PC-3 (cell line): ENCODE measurements around the gene RGS8. TPM values are rescaled to one million over a fixed set of nuclear protein-coding genes. Genes with fewer than 3 reads are reported as not detected.

Experiments
- ATAC-seq: fragments of 200-7000 bp; cut with Tn5 transposase; 2 replicates; pipeline ENCODE4 v1.9.1; 2020; ENCODE audit warnings: mild to moderate bottlenecking, moderate library complexity
- BruUV-seq: library from RNA; stranded (reverse); fragments of 400-500 nt; replicated peaks from 2 replicates; lab custom pipeline; 2021; lab: Mats Ljungman, UMichigan
- CTCF ChIA-PET: fragments of 300-600 bp; sonication (Branson Sonifier 250); formaldehyde crosslinking; loops from one replicate; lab custom pipeline; 2022; ENCODE audit warnings: antibody characterized with exemption; lab: Charles Lee
- POLR2A ChIA-PET: fragments of 300-600 bp; sonication (Branson Sonifier 250); formaldehyde crosslinking; loops from one replicate; lab custom pipeline; 2022; ENCODE audit warnings: antibody characterized with exemption; ENCODE audit not compliant: unreplicated experiment; lab: Charles Lee
- DNase-seq: peaks from one replicate; pipeline ENCODE4 v3.0.0-alpha.2; 2015
- H2AFZ ChIP-seq: fragments of 300-600 bp; sonication (generic); 2 replicates; pipeline ENCODE4 v1.6.0; 2016; ENCODE audit warnings: antibody characterized with exemption, low read length
- H3F3A ChIP-seq: fragments of 300-600 bp; sonication (generic); one replicate; pipeline ENCODE4 v1.6.0; 2017; ENCODE audit warnings: antibody characterized with exemption, low read length, control low read depth, mild to moderate bottlenecking; ENCODE audit not compliant: unreplicated experiment
- H3K27ac ChIP-seq: fragments of 300-600 bp; sonication (generic); 2 replicates; pipeline ENCODE4 v1.5.1; 2016; ENCODE audit warnings: mild to moderate bottlenecking, low read length
- H3K27me3 ChIP-seq: fragments of 300-600 bp; sonication (generic); 2 replicates; pipeline ENCODE4 v1.6.1; 2016; ENCODE audit warnings: low read length, mixed read lengths
- H3K36me3 ChIP-seq: fragments of 300-600 bp; sonication (generic); 2 replicates; pipeline ENCODE4 v1.6.1; 2016; ENCODE audit warnings: low read depth, mixed run types, low read length, mixed read lengths
- H3K4me1 ChIP-seq: fragments of 300-600 bp; sonication (generic); 2 replicates; pipeline ENCODE4 v1.5.1; 2016; ENCODE audit warnings: low read length; ENCODE audit not compliant: insufficient read depth
- H3K4me2 ChIP-seq: fragments of 300-600 bp; sonication (generic); 2 replicates; pipeline ENCODE4 v1.6.0; 2016; ENCODE audit warnings: low read length
- H3K4me3 ChIP-seq: fragments of 300-600 bp; sonication (generic); 2 replicates; pipeline ENCODE4 v1.5.1; 2016; ENCODE audit warnings: mild to moderate bottlenecking, low read length, mixed read lengths
- H3K79me2 ChIP-seq: fragments of 300-600 bp; sonication (generic); 2 replicates; pipeline ENCODE4 v1.6.1; 2017; ENCODE audit warnings: low read length, mixed read lengths
- H3K9ac ChIP-seq: fragments of 300-600 bp; sonication (generic); 2 replicates; pipeline ENCODE4 v1.6.0; 2016; ENCODE audit warnings: mild to moderate bottlenecking, low read length
- H3K9me2 ChIP-seq: fragments of 300-600 bp; sonication (generic); replicated peaks from 2 replicates; pipeline ENCODE4 v1.6.1; 2016; ENCODE audit warnings: mixed run types, low read length, mixed read lengths
- H3K9me3 ChIP-seq: fragments of 300-600 bp; sonication (generic); 2 replicates; pipeline ENCODE4 v1.6.1; 2016; ENCODE audit warnings: low read length, mixed read lengths
- H4K20me1 ChIP-seq: fragments of 300-600 bp; sonication (generic); 2 replicates; pipeline ENCODE4 v1.6.1; 2016; ENCODE audit warnings: low read length, mixed read lengths
- EZH2 ChIP-seq: fragments of 300-600 bp; sonication (generic); IDR thresholded peaks from one replicate; pipeline ENCODE4 v1.6.1; 2017; ENCODE audit warnings: antibody characterized with exemption, mild to moderate bottlenecking, low read length; ENCODE audit not compliant: unreplicated experiment
- EZH2phosphoT487 ChIP-seq: fragments of 300-600 bp; sonication (generic); IDR thresholded peaks from 2 replicates; pipeline ENCODE4 v1.6.1; 2018; ENCODE audit warnings: mild to moderate bottlenecking, antibody characterized with exemption, low read length, borderline replicate concordance
- intact Hi-C: fragments of 100-400 bp; cut with micrococcal nuclease; formaldehyde crosslinking; loops from 2 replicates; pipeline ENCODE4 v1.9.0; 2023
- total RNA-seq: library from RNA; depleted of rRNA; stranded (reverse); fragments of >200 nt; gene quantifications from 2 replicates; pipeline ENCODE4 v1.2.3, GENCODE V29; 2014
- TF ChIP-seq, protein P1 (sequence below): fragments of 300-600 bp; sonication (generic); conservative IDR thresholded peaks from 2 replicates; pipeline ENCODE4 v1.5.1; 2017; ENCODE audit warnings: antibody characterized with exemption, low read depth, mild to moderate bottlenecking, low read length

The RGS8 gene
- total RNA-seq, 1 experiment from 2014 or later: not detected

DNA sequence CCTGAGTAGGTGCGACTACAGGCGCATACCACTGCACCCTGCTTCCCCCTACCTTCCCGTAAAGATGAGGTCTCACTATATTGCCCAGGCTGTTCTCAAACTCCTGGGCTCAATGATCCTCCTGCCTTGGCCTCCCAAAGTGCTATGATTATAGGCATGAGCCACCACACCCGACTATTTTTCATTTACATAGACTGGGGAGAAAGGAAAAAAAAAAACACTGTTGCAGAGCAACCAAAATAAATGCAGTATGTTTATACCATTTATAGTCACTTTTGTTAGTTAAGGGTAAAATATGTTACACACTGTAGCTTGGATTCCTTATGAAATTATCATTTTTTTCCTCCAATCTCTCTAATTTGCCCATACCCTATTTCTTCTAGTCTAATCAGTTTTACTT is 35.2 kb upstream of the RGS8 start:
- no TSS peak for BruUV-seq
- no peaks in the 10 kb centered on the region for H4K20me1 ChIP-seq
- no peaks in the 10 kb centered on the region for H3K9me2 ChIP-seq
- no peak overlapping the region for H3K27ac ChIP-seq
- ATAC-seq: no peak
- H3K79me2 ChIP-seq: no peaks in the 10 kb centered on the region
- no peaks in the 10 kb centered on the region for H3K4me1 ChIP-seq
- H2AFZ ChIP-seq: no peak overlapping the region
- TF ChIP-seq, protein P1, sequence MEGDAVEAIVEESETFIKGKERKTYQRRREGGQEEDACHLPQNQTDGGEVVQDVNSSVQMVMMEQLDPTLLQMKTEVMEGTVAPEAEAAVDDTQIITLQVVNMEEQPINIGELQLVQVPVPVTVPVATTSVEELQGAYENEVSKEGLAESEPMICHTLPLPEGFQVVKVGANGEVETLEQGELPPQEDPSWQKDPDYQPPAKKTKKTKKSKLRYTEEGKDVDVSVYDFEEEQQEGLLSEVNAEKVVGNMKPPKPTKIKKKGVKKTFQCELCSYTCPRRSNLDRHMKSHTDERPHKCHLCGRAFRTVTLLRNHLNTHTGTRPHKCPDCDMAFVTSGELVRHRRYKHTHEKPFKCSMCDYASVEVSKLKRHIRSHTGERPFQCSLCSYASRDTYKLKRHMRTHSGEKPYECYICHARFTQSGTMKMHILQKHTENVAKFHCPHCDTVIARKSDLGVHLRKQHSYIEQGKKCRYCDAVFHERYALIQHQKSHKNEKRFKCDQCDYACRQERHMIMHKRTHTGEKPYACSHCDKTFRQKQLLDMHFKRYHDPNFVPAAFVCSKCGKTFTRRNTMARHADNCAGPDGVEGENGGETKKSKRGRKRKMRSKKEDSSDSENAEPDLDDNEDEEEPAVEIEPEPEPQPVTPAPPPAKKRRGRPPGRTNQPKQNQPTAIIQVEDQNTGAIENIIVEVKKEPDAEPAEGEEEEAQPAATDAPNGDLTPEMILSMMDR: no peak
- TF ChIP-seq EZH2phosphoT487: no peak
- TF ChIP-seq EZH2: no peak
- H3K36me3 ChIP-seq: no peaks in the 10 kb centered on the region
- ChIA-PET CTCF (no interaction called here), POLR2A (no interaction called here)
- H3K4me3 ChIP-seq: no peak overlapping the region
- H3K27me3 ChIP-seq: no peaks in the 10 kb centered on the region
- no peaks in the 10 kb centered on the region for H3F3A ChIP-seq
- intact Hi-C loops: no loop called here
- no peak for DNase-seq
- H3K9ac ChIP-seq: no peak overlapping the region
- no peaks in the 10 kb centered on the region for H3K9me3 ChIP-seq
- no peak overlapping the region for H3K4me2 ChIP-seq

DNA sequence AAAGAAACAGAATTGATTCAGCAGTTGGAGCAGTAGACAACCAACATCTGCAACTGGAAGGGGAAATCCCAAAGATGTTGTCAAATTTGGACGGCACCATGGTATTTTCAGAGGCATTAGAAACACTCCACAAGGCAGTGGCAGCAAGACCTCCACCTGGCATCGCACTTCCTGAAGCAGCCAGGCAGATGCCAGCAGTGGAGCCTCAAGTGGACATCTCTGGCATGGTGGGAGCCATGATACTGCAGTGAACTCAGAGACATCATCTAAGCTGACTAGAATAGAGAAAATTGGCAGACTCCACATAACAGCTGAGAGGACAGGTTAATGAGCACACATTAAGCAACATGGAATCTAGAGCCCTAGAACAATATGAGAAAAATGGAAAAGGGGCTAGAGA is 33.9 kb upstream of the RGS8 start:
- intact Hi-C loops: no loop called here
- DNase-seq (no peak), ATAC-seq (no peak; the same call in 1 of the 2 replicates)
- no peak overlapping the region for H3K27ac ChIP-seq
- TF ChIP-seq EZH2 (no peak), EZH2phosphoT487 (no peak)
- TF ChIP-seq, protein P1: 0 out of 2 replicates have a peak, but pooled peaks have one; percentile 8
- no peaks in the 10 kb centered on the region for H3K36me3 ChIP-seq
- H3K9ac ChIP-seq: no peak overlapping the region
- no peak overlapping the region for H3K4me3 ChIP-seq
- no peaks in the 10 kb centered on the region for H3K9me3 ChIP-seq
- H3K27me3 ChIP-seq: no peaks in the 10 kb centered on the region
- H3K4me2 ChIP-seq: no peak overlapping the region
- H4K20me1 ChIP-seq: no peaks in the 10 kb centered on the region
- ChIA-PET CTCF (no interaction called here), POLR2A (no interaction called here)
- no peaks in the 10 kb centered on the region for H3F3A ChIP-seq
- no TSS peak for BruUV-seq
- no peaks in the 10 kb centered on the region for H3K79me2 ChIP-seq
- no peaks in the 10 kb centered on the region for H3K9me2 ChIP-seq
- H3K4me1 ChIP-seq: no peaks in the 10 kb centered on the region
- H2AFZ ChIP-seq: no peak overlapping the region

DNA sequence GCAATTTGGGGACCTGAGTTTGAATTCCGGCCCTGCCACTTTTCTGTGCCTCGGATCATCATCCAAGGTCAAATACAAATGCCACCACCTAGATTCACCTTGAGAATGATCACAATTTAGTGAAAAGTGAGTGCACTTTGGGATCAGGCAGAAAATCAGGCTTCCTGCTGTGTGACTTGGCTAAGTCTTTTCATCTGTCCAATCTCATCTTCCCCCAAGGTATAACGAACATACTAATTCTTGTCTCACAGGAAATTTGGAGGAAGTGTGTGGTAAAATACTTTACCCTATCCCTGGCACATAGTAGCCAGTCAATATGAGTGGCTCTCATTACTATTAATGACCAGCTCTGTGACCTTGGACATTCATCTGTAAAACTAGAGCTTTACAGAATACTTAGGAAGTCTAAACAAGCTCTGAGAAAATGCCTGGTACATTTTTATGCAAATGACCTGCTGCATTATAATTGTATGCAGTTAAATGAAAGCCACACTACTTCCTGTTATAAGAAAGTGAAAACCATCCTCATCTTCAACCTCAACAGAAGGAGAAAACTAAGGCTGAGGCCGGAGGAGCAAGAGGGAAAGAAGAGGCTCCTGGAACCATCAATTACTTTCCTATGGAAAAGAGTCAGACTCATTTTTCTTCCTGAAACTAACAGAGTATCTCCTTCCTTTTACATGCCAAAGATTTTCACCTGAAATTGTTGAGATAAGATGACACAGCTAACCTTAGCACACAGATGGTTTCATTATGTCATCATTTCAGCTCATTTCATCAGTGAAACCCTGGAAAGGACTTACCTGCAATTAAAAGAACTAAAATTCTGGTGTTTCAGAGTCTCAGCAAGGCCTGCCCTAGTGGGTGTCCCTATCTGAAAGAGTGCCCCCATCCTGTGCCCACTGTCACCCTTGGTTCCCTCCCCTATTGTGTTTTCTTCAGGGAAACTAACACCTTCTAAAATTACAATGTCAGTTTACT is 32.6 kb upstream of the RGS8 start:
- Histone ChIP-seq H3F3A (no peaks in the 10 kb centered on the region), H2AFZ (no peak overlapping the region), H3K4me2 (no peak overlapping the region), H3K27me3 (no peaks in the 10 kb centered on the region), H4K20me1 (no peaks in the 10 kb centered on the region), H3K9me3 (no peaks in the 10 kb centered on the region), H3K9me2 (no peaks in the 10 kb centered on the region), H3K36me3 (no peaks in the 10 kb centered on the region), H3K27ac (no peak overlapping the region), H3K4me1 (no peaks in the 10 kb centered on the region), H3K4me3 (no peak overlapping the region), H3K79me2 (no peaks in the 10 kb centered on the region), H3K9ac (no peak overlapping the region)
- POLR2A ChIA-PET: no interaction called here
- BruUV-seq: no TSS peak
- intact Hi-C loops: no loop called here
- DNase-seq (no peak), ATAC-seq (no peak)
- TF ChIP-seq EZH2phosphoT487 (no peak), EZH2 (no peak)
- TF ChIP-seq, protein P1: no peak
- CTCF ChIA-PET: interaction anchor here (0.6 kb wide), 1 partner anchor 608 kb away, joined by 3 read pairs; no protein-coding TSS in a partner anchor
